ENCODE data around the gene H3-3A. TPM values are rescaled to one million over a fixed set of nuclear protein-coding genes. Genes with fewer than 3 reads are reported as not detected.
A peak's percentile ranks its signal among the peaks of the same experiment; 100 is the strongest.

The H3-3A gene
- total RNA-seq, 4 donors from 2014 or later: 309 to 383 (median 364) TPM

GRCh38 chr1:226060427-226060826 lies 2.1 kb upstream of the H3-3A start:
- no peak for ATAC-seq
- H3K27me3 ChIP-seq: no peaks in the 10 kb centered on the region
- TF ChIP-seq CTCF (IDR thresholded peaks at IDR 0.05): no peak
- TF ChIP-seq POLR2A (IDR thresholded peaks at IDR 0.05): no peak
- TF ChIP-seq POLR2AphosphoS5 (IDR thresholded peaks at IDR 0.05): no peak
- TF ChIP-seq EP300 (IDR thresholded peaks at IDR 0.05): no peak
- 100% methylated on average over 1 of the region's 1 CpG for WGBS, 2 donors (ENCODE audit: low coverage in 1 of 2)
- H3K36me3 ChIP-seq: peaks cover 0 to 32% of the 10 kb centered on the region in 2 donors
- peak overlapping the region in 3 of 4 donors; percentile 98 to 99 (median 99) for H3K27ac ChIP-seq
- peaks cover 6 to 30% (median 15%) of the 10 kb centered on the region in 3 donors for H3K4me1 ChIP-seq
- no peak overlapping the region for H3K4me3 ChIP-seq
- H3K9me3 ChIP-seq: no peaks in the 10 kb centered on the region

- TF ChIP-seq POLR2A (IDR thresholded peaks at IDR 0.05) (no peak), EP300 (IDR thresholded peaks at IDR 0.05) (no peak), CTCF (IDR thresholded peaks at IDR 0.05) (no peak), POLR2AphosphoS5 (IDR thresholded peaks at IDR 0.05) (no peak)
- no peaks in the 10 kb centered on the region for H3K27me3 ChIP-seq
- peak overlapping the region; percentile 71 to 85 for H3K4me3 ChIP-seq
- peak overlapping the region; percentile 92 to 99 (median 98) for H3K27ac ChIP-seq
- ATAC-seq: no peak
- H3K4me1 ChIP-seq: peaks cover 8 to 38% (median 22%) of the 10 kb centered on the region in 3 donors
- H3K36me3 ChIP-seq: peaks cover 0 to 33% of the 10 kb centered on the region in 2 donors
- H3K9me3 ChIP-seq: no peaks in the 10 kb centered on the region
- 20% methylated on average over 7 to 14 of the region's 21 CpGs for WGBS, 2 donors (ENCODE audit: low coverage in 1 of 2)
Measured at GRCh38 chr1:226061068-226061840, 1.3 kb upstream of the H3-3A start.

- Histone ChIP-seq H3K9me3 (no peaks in the 10 kb centered on the region), H3K36me3 (peaks cover 0 to 33% of the 10 kb centered on the region in 2 donors), H3K4me3 (peak overlapping the region; percentile 71 to 85), H3K27me3 (no peaks in the 10 kb centered on the region), H3K4me1 (peaks cover 8 to 45% (median 22%) of the 10 kb centered on the region in 3 donors), H3K27ac (peak overlapping the region; percentile 92 to 99 (median 98))
- no peak for TF ChIP-seq EP300 (IDR thresholded peaks at IDR 0.05)
- TF ChIP-seq POLR2A (IDR thresholded peaks at IDR 0.05): peak in 1 of 2 donors; percentile 75
- TF ChIP-seq CTCF (IDR thresholded peaks at IDR 0.05): peak in 2 of 4 experiments; percentile 2 to 28
- peak; percentile 66 for TF ChIP-seq POLR2AphosphoS5 (IDR thresholded peaks at IDR 0.05)
- peak; percentile 81 for ATAC-seq
- WGBS, 2 donors (ENCODE audit: low coverage in 1 of 2): no CpG with 5 or more reads among the region's 100 CpGs
Measured at GRCh38 chr1:226061841-226062557, 517 bp upstream of the H3-3A start.

- Histone ChIP-seq H3K4me3 (peak overlapping the region; percentile 75 to 85), H3K36me3 (peaks cover 0 to 34% of the 10 kb centered on the region in 2 donors), H3K9me3 (no peaks in the 10 kb centered on the region), H3K27ac (peak overlapping the region; percentile 97 to 99 (median 98)), H3K27me3 (no peaks in the 10 kb centered on the region), H3K4me1 (peaks cover 8 to 59% (median 23%) of the 10 kb centered on the region in 3 donors)
- peak; percentile 9 for ATAC-seq
- 0% methylated on average over 10 to 30 of the region's 36 CpGs for WGBS, 2 donors (ENCODE audit: low coverage in 1 of 2)
- TF ChIP-seq CTCF (IDR thresholded peaks at IDR 0.05): no peak
- no peak for TF ChIP-seq POLR2AphosphoS5 (IDR thresholded peaks at IDR 0.05)
- TF ChIP-seq EP300 (IDR thresholded peaks at IDR 0.05): no peak
- no peak for TF ChIP-seq POLR2A (IDR thresholded peaks at IDR 0.05)
Measured at GRCh38 chr1:226063224-226063976, 884 bp downstream of the H3-3A start.
